Measurements from ENCODE around the gene KRT4. TPM values are rescaled to one million over a fixed set of nuclear protein-coding genes. Genes with fewer than 3 reads are reported as not detected.

Gene KRT4
- total and polyA plus RNA-seq, 2 experiments from 2014 or later: not detected

- TF ChIP-seq REST (IDR thresholded peaks at IDR 0.05; ENCODE audit: unreplicated experiment): no peak
Observed at GRCh38 chr12:52796839-52797528, 16.9 kb downstream of the KRT4 start (continued).

- Histone ChIP-seq H3K4me2 (no peak overlapping the region), H3K27ac (ENCODE audit: low read depth) (no peak overlapping the region), H3K36me3 (ENCODE audit: insufficient read depth) (no peaks in the 10 kb centered on the region), H3K27me3 (ENCODE audit: insufficient read depth) (no peaks in the 10 kb centered on the region), H3K4me3 (no peak overlapping the region), H3F3A (replicated peaks; ENCODE audit: low read depth) (no peaks in the 10 kb centered on the region), H3K79me2 (replicated peaks; ENCODE audit: insufficient read depth) (no peaks in the 10 kb centered on the region), H4K20me1 (replicated peaks; ENCODE audit: insufficient read depth) (no peaks in the 10 kb centered on the region), H3K9me2 (ENCODE audit: insufficient read depth) (peaks cover 7% of the 10 kb centered on the region), H3K4me1 (ENCODE audit: insufficient read depth) (peaks cover 23% of the 10 kb centered on the region), H2AFZ (no peak overlapping the region)
- DNase-seq (ENCODE audit: low spot score) (no peak), ATAC-seq (no peak)
- Mint-ChIP-seq H3K4me3 (no peak overlapping the region), H3K27ac (no peak overlapping the region), H3K36me3 (ENCODE audit: low read depth) (no peaks in the 10 kb centered on the region), H3K9me3 (no peaks in the 10 kb centered on the region), H3K4me1 (peaks cover 21% of the 10 kb centered on the region), H3K27me3 (ENCODE audit: insufficient read depth, low read depth, poor library complexity) (peaks cover 13% of the 10 kb centered on the region)
- TF ChIP-seq ZNF462 (CRISPR knock-in tag; IDR thresholded peaks at IDR 0.05) (no peak), CTCF (conservative IDR thresholded peaks at IDR 0.05; ENCODE audit: low read depth in 2 of 2) (no peak), NANOG (IDR thresholded peaks at IDR 0.05; ENCODE audit: borderline replicate concordance) (no peak), ZNF331 (CRISPR knock-in tag; IDR thresholded peaks at IDR 0.05; ENCODE audit: low read depth) (no peak), EZH2 (IDR thresholded peaks at IDR 0.05; ENCODE audit: low read depth, unreplicated experiment) (no peak), POLR2AphosphoS5 (IDR thresholded peaks at IDR 0.05; ENCODE audit: low read depth) (no peak), EZH2phosphoT487 (IDR thresholded peaks at IDR 0.05; ENCODE audit: unreplicated experiment) (no peak), STAT1 (IDR thresholded peaks at IDR 0.05; ENCODE audit: unreplicated experiment) (no peak), JUNB (IDR thresholded peaks at IDR 0.05; ENCODE audit: unreplicated experiment) (no peak)
Observed at GRCh38 chr12:52796429-52796794, 17.5 kb downstream of the KRT4 start.
